Tibial nerve (tissue), 3 donors: Measurements from ENCODE around the gene ESYT2.

Experiments
- CTCF ChIP-seq, 5 experiments: fragments of 200-600 bp in 3 of 5; fragments of 450-650 bp in 2 of 5; sonication (generic) in 3 of 5; IDR thresholded peaks; one replicate each; pipeline ENCODE4 v1.5.1; 2016 to 2019; ENCODE audit warnings: antibody characterized with exemption in 5 of 5, mild to moderate bottlenecking in 3 of 5, moderate library complexity in 2 of 5
- POLR2A ChIP-seq, 2 donors: fragments of 450-650 bp; IDR thresholded peaks; one replicate each; pipeline ENCODE4 v1.6.1; 2017; ENCODE audit warnings: antibody characterized with exemption in 2 of 2, mild to moderate bottlenecking in 2 of 2, moderate library complexity in 2 of 2

DNA sequence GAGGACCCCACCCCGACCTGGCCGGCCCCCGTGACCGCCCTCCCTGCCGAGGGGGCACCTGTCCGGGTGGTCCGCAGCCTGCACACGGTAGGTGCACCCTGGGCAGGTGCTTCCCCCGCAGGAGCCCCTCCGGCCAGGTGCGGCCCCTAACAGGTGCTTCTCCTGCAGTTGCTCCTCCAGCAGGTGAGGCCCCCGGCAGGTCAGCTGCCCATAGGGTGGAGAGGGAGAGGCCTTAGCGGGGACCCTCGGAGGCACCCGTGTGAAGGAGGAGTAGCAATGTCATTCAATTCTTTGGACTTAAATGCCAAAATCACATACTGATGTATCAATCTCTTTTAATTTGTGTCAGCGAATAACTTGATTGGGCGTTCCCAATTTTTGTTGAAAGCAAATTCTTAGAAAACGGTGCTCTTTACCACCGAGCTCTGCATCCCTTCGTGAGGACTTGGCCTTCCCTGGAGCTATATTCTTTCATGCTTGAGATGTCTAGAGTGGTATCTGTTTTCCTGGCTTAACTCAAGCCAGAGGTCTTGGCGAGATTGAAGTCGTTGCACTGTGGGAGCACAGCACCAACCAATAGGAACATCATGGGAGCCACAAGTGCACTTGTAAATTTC is 124.0 kb downstream of the ESYT2 start:
- TF ChIP-seq CTCF (IDR thresholded peaks at IDR 0.05) = no peak
- TF ChIP-seq POLR2A (IDR thresholded peaks at IDR 0.05) = no peak
